Activated CD4-positive, alpha-beta T cell treated with anti-CD3 and anti-CD28 coated beads, Interleukin-2, amount 50 U/mL, for 24 hours (primary cell): ENCODE data around the gene MOV10.

ENCODE experiments used
- DNase-seq, 2 donors: peaks; one replicate each; pipeline ENCODE4 v3.0.0-alpha.2; 2020; ENCODE audit warnings: low read depth in 1 of 2, low spot score in 1 of 2

The MOV10 gene

GRCh38 chr1:112729909-112730308 lies 55.5 kb downstream of the MOV10 start:
- DNase-seq = no peak

GRCh38 chr1:112731451-112731850 lies 57.0 kb downstream of the MOV10 start:
- no peak for DNase-seq

GRCh38 chr1:112735752-112736151 lies 61.3 kb downstream of the MOV10 start:
- DNase-seq = peak in 1 of 2 donors; percentile 37

- DNase-seq = no peak
Observed at GRCh38 chr1:112737573-112737972, 63.1 kb downstream of the MOV10 start.

GRCh38 chr1:112743174-112744008 lies 68.9 kb downstream of the MOV10 start:
- DNase-seq = no peak

- DNase-seq = no peak
Observed at GRCh38 chr1:112744009-112744578, 69.6 kb downstream of the MOV10 start.

- no peak for DNase-seq
Observed at GRCh38 chr1:112748396-112748795, 73.9 kb downstream of the MOV10 start.
